GM18505 (cell line): ENCODE results near the gene LAMA3.
"Not testable (repeated sequence)": the region's sequence is repeated elsewhere in the genome, so short reads cannot be mapped to it uniquely, and the experiment has no call there.

Experiments
- ATAC-seq: cut with Tn5 transposase; IDR thresholded peaks from one replicate; pipeline ENCODE4 v1.9.1; 2021; ENCODE audit not compliant: unreplicated experiment
- POLR2A ChIP-seq: IDR thresholded peaks from 4 replicates; pipeline ENCODE4 v1.6.1; 2011; ENCODE audit warnings: borderline replicate concordance; ENCODE audit not compliant: insufficient read depth, insufficient read length; ENCODE audit errors: extremely low read depth

Gene LAMA3

DNA sequence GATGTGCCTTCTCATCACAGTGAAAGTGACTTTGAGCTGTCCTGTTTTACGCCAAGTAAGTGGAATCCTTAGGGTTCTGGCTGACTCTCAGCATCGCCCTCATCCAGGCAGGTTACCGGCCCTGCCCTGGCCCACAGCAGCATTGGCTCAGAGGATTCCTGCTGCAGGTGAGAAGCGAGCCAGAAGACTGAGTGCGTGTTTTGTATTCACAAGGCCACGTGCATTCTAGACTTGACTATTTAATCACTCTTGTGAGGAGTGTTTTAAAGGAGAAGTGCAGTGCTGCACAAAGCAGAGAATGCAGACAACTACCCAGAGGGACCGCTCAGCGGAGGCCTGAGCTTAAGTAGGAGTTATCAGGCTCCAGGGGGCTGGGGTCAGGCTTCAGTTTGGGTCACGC, 48.3 kb downstream of the LAMA3 start:
- no peak for TF ChIP-seq POLR2A
- ATAC-seq, result no peak

DNA sequence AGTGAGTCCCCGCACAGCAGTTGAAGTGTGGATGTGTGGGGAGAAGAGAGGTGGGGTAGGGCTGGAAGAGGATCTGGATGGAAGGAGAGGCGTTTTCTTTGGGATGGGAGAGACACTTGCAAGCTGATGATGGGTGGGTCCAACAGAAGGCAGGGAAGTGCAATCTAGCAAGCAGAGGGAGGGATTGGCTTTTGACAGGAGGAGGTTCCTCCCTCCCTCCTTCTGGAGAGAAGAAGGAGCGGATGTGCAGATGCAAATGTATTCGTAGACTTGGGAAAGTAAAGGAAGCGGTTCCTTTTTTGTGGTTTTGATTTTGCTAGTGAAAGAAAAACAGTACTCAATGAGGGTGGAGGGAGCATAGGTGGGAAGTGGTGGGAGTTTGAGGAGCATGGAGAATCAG, 48.9 kb downstream of the LAMA3 start:
- no peak for TF ChIP-seq POLR2A
- ATAC-seq, result no peak

DNA sequence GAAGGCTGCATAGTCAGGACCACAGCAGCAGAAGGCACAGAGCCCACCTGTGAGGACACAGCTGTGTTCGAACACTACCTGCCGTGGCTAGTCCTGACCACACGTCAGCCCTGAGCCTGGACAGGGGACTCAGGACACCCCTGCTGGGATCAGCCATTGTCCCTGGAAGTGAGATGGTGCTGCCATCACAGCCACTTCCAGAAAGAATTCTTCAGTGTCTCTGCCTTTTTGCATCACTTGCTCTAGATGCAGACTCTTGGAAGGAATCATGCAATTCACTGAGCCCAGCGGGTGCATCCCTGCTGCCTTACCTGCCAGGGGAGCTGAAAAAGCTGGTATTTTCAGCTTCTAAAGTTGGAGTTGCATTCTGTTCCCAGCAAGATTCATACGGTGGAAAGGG, 49.3 kb downstream of the LAMA3 start:
- no peak for ATAC-seq
- TF ChIP-seq POLR2A, result no peak

DNA sequence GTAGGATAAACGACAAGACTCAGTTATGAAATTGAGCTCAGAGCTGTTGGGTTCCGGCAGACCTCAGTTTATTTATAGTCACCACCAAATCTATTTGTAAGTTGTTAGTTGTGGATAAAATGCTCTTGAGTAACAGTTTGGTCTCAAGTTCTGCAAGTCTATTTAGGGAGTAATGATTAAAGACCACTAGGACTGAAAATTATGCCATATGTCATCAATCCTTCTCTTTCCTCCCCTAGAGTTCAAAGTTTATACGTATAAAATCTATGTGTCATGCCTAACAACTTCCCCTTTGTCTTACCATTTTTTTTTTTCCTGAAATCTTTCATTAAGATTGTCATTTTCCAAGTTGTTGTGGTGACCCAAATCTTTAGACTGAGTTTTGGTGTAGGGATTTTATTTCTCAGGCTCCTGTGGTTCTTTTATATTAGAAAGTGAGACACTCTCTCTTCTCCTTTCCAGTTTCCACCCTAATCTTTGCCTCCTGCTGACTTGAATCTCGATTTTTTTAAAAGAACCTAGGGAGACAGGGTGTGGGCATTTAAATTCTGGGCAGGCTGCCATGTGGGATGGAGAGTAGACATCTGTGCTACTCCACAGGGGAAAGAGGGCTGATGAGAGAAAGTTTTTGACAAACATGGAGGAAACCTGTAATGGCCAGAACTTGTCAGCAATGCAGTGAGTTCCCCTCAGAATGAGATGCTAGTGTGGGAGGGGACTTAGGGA, 51.0 kb downstream of the LAMA3 start:
- no peak for ATAC-seq
- no peak for TF ChIP-seq POLR2A

DNA sequence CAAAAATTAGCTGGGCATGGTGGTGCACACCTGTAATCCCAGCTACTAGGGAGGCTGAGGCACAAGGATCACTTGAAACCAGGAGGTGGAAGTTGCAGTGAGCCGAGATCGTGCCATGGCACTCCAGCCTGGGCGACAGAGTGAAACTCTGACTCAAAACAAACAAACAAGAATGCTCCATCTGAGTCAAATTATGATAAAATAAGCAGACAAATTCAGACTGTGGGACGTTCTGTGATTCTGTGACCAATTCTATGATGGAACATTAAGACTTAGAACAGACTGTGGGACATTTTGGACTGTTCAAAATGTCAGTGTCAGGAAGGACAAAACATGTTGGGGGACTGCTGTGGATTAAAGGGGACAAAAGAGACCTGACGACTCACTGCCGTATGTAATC, 52.7 kb downstream of the LAMA3 start:
- not testable (repeated sequence) for ATAC-seq

DNA sequence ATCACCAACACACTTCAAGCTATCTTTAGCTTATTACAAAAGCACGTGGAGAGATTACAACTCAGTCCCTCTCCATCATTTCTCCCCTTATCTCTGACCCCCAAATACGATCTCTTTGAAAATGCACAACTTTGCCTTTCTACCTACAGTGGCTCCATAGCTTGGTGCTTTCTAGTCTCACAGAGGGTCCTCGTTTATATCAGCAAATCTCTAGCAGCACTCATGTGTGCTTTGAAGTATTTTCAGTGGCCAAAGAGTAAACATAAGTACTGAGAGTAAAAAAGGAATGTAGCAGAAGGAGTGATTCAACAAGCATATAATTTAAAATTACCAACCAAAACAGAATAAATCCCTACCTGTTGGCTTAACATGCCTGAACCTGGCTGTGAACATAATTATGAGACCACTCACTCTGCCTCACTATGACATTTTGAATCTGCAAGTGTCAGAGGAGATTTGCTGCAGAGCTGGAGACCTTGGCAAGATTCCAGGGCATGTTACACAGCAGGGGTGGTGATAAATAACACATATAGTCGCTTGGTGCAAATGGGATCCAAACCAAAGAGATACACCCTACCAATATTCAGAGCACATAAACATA, 54.6 kb downstream of the LAMA3 start:
- ATAC-seq, result no peak
- TF ChIP-seq POLR2A, result no peak

DNA sequence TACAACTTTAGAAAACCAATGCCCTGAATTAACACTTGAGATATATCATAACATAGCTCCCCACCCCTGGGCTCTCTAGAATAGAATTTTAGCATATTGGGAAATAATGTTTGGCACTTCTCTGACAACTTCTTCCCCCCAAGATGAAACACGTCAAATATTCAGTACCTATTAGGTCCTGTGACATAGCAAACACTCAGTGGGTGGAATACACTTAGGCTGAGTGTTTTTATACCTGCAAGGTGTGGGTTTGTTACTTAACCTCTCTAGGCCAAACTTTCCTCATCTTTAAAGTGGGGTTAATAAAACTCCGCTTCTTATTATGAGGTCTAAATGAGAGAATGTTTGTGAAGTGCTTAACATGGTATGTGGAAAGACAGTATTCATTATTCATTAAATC, 56.1 kb downstream of the LAMA3 start:
- no peak for TF ChIP-seq POLR2A
- ATAC-seq, result no peak

DNA sequence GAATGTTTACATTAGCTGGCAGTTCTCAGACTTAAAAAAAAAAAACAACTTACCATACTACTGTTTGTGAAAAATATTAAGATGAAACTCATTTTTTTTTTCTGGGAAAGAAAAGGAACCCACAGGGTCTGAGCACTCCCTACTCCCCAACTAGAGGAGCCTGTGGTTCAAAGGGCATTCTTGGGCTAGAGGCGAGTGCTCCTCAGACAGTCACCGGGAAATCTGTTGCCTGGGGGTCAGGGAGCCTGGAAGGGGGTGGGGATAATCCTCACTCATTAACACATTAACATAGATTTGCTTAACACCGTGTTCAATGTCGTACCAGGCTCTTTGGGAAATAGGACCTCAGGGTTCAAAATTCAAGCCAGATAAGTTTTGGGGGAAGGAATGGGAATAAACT, 57.6 kb downstream of the LAMA3 start:
- ATAC-seq, result no peak
- TF ChIP-seq POLR2A, result no peak

DNA sequence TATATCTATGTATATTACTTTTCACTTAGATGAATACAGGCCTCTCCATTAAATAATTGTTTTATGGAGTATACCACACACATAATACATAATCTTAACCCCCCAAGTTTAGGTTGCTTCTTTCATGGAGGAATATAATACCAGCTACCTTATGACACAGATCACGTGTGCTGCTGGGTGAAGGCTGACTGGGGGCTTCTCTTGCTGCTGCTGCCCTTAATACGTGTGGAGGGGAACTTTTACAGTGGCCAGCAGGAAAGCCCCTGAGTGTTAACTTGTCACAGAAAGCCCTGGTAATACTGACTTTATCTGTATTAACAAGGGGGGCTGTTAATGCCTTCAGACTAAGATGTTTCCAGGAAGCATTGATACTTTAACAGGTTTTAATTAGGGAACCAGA, 63.1 kb downstream of the LAMA3 start:
- no peak for ATAC-seq
- TF ChIP-seq POLR2A, result no peak

DNA sequence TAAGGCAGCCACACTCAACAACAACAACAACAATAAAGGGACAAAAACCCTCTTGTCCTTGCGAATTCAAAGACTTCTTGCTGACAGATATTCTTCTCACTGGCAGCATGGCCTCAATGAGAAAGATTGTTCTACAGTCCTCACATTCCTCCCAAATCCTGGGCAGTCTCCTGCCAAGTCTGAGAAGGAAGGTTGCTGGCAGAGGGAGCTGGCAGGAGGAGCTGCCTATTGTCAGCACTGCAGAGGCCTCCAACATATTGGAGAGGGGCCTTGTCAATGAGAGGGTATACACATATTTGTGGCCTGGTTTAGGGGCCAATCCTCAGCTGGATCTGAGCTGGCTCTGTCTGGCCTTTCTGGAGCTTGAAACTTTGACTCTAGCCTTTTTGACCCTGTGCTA, 63.5 kb downstream of the LAMA3 start:
- ATAC-seq, result no peak
- no peak for TF ChIP-seq POLR2A

DNA sequence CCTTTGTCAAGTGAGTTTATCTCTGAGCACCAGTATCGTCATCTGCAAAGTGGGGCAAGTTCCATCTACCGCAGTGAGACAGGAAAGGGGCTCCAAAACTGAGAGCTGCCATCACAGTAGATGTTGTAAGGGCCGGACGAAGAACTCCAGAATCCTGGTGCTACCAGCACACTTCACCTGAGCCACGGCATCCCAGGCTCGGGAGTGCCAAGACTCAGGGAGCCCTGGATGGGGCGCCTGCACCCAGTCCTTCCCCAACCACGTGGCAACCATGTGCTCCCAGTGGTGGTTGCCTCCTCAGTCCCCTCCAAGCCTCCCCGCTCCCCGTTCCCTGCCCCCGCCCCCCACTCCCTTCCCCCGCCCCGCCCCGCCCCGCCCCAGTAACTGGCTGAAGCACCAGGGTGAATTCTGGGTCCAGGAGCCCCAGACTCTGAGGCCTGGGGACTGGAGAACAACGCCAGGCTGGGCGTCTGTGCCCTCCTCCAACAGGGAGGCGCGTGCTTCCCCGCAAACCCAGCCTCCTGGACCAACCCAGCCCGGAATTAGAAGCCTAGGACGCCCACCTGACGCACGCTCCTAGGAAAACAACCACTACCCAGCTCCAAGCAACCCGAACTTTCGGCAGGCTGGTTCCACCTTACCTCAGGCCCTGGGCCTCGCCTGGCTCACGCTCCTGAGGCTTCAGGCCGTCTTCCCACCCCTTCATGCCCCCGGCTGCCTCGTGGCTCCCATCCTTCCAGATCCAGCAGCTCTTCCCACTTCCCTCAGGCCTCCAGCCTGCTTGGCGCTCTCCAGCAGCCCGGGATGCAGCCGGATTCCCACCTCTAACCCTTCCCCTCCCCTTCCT, 67.6 kb downstream of the LAMA3 start:
- no peak for TF ChIP-seq POLR2A
- ATAC-seq, result no peak

DNA sequence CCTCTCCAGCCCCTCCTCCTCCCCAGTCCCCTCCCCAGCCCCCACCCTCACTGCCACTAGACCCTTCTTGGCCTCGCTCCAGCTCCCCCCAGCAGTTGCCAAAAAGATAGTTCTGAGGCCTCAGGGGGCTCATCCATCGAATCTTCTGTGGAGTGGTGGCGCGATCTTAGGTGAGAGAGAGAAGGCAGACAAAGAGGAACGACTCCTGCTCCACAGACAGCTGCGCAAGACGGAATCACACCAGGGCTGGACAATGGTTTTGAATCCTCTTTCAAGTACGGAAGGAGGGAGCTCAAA, 68.1 kb downstream of the LAMA3 start:
- no peak for ATAC-seq
- no peak for TF ChIP-seq POLR2A

DNA sequence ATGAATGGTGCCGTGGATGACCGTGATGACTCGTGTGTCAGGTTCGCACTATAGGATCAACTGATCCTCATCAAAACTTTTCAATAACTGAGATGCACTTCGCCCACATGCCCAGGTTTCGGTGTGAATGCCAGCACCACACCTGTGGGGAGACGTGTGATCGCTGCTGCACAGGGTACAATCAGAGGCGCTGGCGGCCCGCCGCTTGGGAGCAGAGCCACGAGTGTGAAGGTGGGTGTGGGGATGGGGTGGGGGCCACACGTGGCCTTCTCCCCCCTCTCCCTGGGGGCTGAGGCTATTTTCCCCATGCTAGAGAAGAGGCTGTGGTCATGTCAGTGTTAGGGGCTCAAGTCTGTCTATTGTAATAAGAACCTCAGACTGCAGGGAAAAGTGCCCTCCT, 69.0 kb downstream of the LAMA3 start:
- no peak for ATAC-seq

DNA sequence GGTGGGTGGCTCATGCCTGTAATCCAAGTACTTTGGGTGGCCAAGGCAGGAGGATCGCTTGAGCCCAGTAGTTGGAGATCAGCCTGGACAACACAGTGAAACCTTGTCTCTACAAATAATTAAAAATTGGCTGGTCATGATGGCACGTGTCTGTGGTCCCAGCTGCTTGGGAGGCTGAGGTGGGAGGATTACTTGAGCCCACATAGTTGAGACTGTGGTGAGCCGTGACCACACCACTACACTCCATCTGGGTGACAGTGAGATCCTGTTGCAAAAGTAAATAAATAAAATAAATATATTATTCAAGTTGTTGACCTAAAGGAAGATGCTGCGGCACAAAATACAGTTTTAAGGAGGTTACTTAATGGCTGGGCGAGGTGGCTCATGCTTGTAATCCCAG, 72.7 kb downstream of the LAMA3 start:
- no peak for TF ChIP-seq POLR2A
- no peak for ATAC-seq

More for the DNA sequence above, 69.0 kb downstream of the LAMA3 start:
- no peak for TF ChIP-seq POLR2A

DNA sequence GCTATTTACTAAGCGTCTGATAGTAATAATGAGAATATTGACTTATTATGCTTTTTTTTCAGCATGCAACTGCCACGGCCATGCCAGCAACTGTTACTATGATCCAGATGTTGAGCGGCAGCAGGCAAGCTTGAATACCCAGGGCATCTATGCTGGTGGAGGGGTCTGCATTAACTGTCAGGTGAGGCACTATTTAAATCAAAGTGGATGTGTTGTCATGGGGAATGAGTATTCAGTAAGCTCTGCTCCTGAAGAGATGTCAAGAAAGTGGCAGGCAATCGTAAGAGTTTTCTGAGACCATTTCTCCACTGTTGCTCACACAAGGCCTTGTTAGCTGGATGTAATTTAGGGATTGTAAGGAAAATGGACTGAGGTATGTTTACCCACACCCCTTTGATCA, 74.1 kb downstream of the LAMA3 start:
- ATAC-seq, result no peak
- no peak for TF ChIP-seq POLR2A

DNA sequence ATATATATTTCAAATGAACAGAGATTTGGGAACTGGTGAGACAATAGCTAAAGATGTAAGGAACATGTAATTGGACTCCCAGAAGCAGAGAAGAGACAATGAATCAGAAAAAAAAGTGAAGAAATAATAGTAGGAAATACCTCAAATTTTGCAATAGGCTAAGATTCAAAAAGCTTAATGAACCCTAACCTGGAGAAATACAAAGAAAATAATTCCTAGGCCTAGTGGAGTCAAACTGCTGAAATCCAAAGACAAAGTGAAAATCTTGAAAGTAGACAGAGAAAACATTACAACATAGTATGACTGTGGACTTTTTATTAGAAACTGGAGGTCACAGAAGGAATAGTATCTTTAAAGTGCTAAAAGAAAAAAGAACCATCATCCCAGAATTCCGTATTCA, 76.7 kb downstream of the LAMA3 start:
- no peak for TF ChIP-seq POLR2A
- ATAC-seq, result no peak
